HEK293 (cell line): Measurements from ENCODE around the gene SORBS2.
A peak's percentile ranks its signal among the peaks of the same experiment; 100 is the strongest.

Experiments
- CTCF ChIA-PET: fragments of 350-600 bp; formaldehyde crosslinking; extraction: SDS; loops from one replicate; lab custom pipeline; 2021; ENCODE audit warnings: antibody characterized with exemption; lab: Yijun Ruan, JAX
- POLR2A ChIA-PET: fragments of 300-600 bp; formaldehyde crosslinking; extraction: SDS; loops from one replicate; lab custom pipeline; 2020; ENCODE audit warnings: antibody characterized with exemption, inconsistent platforms; lab: Yijun Ruan, JAX
- H3K27ac ChIP-seq: fragments of 200-500 bp; sonication (Bioruptor generic); 2 replicates; pipeline ENCODE4 v1.5.1; 2014; ENCODE audit warnings: low read depth, low read length, control low read depth, inconsistent platforms; ENCODE audit errors: extremely low read depth
- H3K36me3 ChIP-seq, 2 experiments: fragments of 200-500 bp in 1 of 2; sonication (Bioruptor generic) in 1 of 2; 1 replicate in 1 of 2; 2 replicates in 1 of 2; pipeline ENCODE4 v1.5.1; 2014 to 2017; ENCODE audit warnings: inconsistent platforms in 2 of 2, low read length in 2 of 2; ENCODE audit not compliant: control insufficient read depth in 2 of 2, insufficient read depth in 1 of 2
- H3K4me1 ChIP-seq: fragments of 200-500 bp; sonication (Bioruptor generic); 2 replicates; pipeline ENCODE4 v1.5.1; 2014; ENCODE audit warnings: mild to moderate bottlenecking, low read length, inconsistent platforms; ENCODE audit not compliant: control insufficient read depth, insufficient read depth
- H3K4me3 ChIP-seq: 2 replicates; pipeline ENCODE4 v1.5.1; 2011; ENCODE audit warnings: low read depth, mild to moderate bottlenecking, control low read depth, low read length, moderate library complexity
- H3K9me3 ChIP-seq: fragments of 200-500 bp; sonication (Bioruptor generic); 2 replicates; pipeline ENCODE4 v1.5.1; 2014; ENCODE audit warnings: low read depth, low read length, inconsistent platforms; ENCODE audit not compliant: control insufficient read depth, insufficient read depth
- HOXD13 ChIP-seq: sonication (generic); formaldehyde crosslinking; IDR thresholded peaks from 2 replicates; pipeline ENCODE4 v1.8.0; 2022; ENCODE audit warnings: missing genetic modification reagents, borderline replicate concordance
- MEIS1 ChIP-seq: sonication (generic); formaldehyde crosslinking; IDR thresholded peaks from 2 replicates; pipeline ENCODE4 v1.8.1; 2022; ENCODE audit warnings: missing genetic modification reagents, mild to moderate bottlenecking, borderline replicate concordance
- PRDM1 ChIP-seq: fragments of 450-650 bp; formaldehyde crosslinking; IDR thresholded peaks from 2 replicates; pipeline ENCODE4; 2016; ENCODE audit warnings: missing biosample characterization, missing genetic modification characterization
- ZBTB10 ChIP-seq: fragments of 450-650 bp; formaldehyde crosslinking; IDR thresholded peaks from 2 replicates; pipeline ENCODE4 v1.5.1; 2016; ENCODE audit warnings: missing biosample characterization, missing genetic modification characterization
- ZBTB17 ChIP-seq: fragments of 450-650 bp; formaldehyde crosslinking; IDR thresholded peaks from 2 replicates; pipeline ENCODE4 v1.5.1; 2016; ENCODE audit warnings: missing biosample characterization, missing genetic modification characterization
- ZBTB7A ChIP-seq: fragments of 450-650 bp; formaldehyde crosslinking; IDR thresholded peaks from 2 replicates; pipeline ENCODE4 v1.5.1; 2016; ENCODE audit warnings: low read depth, missing biosample characterization, missing genetic modification characterization
- ZBTB8A ChIP-seq: fragments of 450-650 bp; formaldehyde crosslinking; IDR thresholded peaks from 2 replicates; pipeline ENCODE4 v1.5.1; 2016; ENCODE audit warnings: missing biosample characterization, missing genetic modification characterization
- ZNF140 ChIP-seq: fragments of 450-650 bp; formaldehyde crosslinking; IDR thresholded peaks from 2 replicates; pipeline ENCODE4 v1.5.1; 2016; ENCODE audit warnings: missing biosample characterization, missing genetic modification characterization
- ZNF449 ChIP-seq: fragments of 450-650 bp; formaldehyde crosslinking; IDR thresholded peaks from 2 replicates; pipeline ENCODE4 v1.5.1; 2017; ENCODE audit warnings: missing biosample characterization, mild to moderate bottlenecking, missing genetic modification characterization, moderate library complexity
- ZNF558 ChIP-seq: fragments of 450-650 bp; formaldehyde crosslinking; IDR thresholded peaks from 2 replicates; pipeline ENCODE4 v1.5.1; 2016; ENCODE audit warnings: missing biosample characterization, missing genetic modification characterization
- ZNF624 ChIP-seq: fragments of 450-650 bp; formaldehyde crosslinking; IDR thresholded peaks from 2 replicates; pipeline ENCODE4 v1.5.1; 2017; ENCODE audit warnings: missing biosample characterization, missing genetic modification characterization
- ZSCAN16 ChIP-seq: fragments of 450-650 bp; formaldehyde crosslinking; IDR thresholded peaks from 2 replicates; pipeline ENCODE4 v1.5.1; 2016; ENCODE audit warnings: missing biosample characterization, missing genetic modification characterization
- TF ChIP-seq, protein P1 (sequence below): fragments of 450-650 bp; formaldehyde crosslinking; IDR thresholded peaks from 2 replicates; pipeline ENCODE4 v1.5.1; 2016; ENCODE audit warnings: missing biosample characterization, missing genetic modification characterization
- TF ChIP-seq, protein P2 (sequence below): sonication (generic); formaldehyde crosslinking; IDR thresholded peaks from 2 replicates; pipeline ENCODE4 v1.8.1; 2022; ENCODE audit warnings: mild to moderate bottlenecking, moderate library complexity, missing genetic modification reagents
- TF ChIP-seq, protein P3 (sequence below): fragments of 450-650 bp; formaldehyde crosslinking; IDR thresholded peaks from 2 replicates; pipeline ENCODE4 v1.5.1; 2016; ENCODE audit warnings: missing biosample characterization, missing genetic modification characterization
- TF ChIP-seq, protein P4 (sequence below): fragments of 450-650 bp; formaldehyde crosslinking; IDR thresholded peaks from 2 replicates; pipeline ENCODE4 v1.5.1; 2016; ENCODE audit warnings: missing biosample characterization, missing genetic modification characterization
- TF ChIP-seq, protein P5 (sequence below): fragments of 450-650 bp; formaldehyde crosslinking; IDR thresholded peaks from 2 replicates; pipeline ENCODE4 v1.5.1; 2016; ENCODE audit warnings: missing biosample characterization, missing genetic modification characterization

SORBS2 gene

DNA sequence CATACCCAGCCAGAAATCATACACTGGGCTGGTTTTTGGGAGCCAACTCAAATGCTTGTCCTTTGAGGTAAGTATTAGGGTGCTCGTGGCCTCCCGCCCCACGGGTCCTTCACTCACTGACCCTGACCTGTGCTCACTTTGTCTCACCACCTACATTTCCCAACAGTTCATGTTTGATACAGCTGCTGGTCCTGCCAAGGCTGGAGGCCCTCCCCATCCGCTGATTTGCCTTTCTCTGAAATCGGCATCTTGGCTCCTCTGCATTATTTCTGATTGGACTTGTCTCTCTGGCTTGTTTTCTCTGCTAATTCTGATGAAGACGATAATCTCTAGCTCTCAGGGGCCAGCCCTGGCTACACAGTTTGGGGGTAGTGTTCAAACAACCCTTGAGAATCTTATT lies 70.2 kb downstream of the SORBS2 start (continued):
- TF ChIP-seq ZBTB10 (tag by site-specific recombination): no peak
- TF ChIP-seq ZNF140 (tag by site-specific recombination): no peak
- TF ChIP-seq PRDM1 (tag by site-specific recombination): no peak
- TF ChIP-seq MEIS1: no peak
- TF ChIP-seq, protein P1, sequence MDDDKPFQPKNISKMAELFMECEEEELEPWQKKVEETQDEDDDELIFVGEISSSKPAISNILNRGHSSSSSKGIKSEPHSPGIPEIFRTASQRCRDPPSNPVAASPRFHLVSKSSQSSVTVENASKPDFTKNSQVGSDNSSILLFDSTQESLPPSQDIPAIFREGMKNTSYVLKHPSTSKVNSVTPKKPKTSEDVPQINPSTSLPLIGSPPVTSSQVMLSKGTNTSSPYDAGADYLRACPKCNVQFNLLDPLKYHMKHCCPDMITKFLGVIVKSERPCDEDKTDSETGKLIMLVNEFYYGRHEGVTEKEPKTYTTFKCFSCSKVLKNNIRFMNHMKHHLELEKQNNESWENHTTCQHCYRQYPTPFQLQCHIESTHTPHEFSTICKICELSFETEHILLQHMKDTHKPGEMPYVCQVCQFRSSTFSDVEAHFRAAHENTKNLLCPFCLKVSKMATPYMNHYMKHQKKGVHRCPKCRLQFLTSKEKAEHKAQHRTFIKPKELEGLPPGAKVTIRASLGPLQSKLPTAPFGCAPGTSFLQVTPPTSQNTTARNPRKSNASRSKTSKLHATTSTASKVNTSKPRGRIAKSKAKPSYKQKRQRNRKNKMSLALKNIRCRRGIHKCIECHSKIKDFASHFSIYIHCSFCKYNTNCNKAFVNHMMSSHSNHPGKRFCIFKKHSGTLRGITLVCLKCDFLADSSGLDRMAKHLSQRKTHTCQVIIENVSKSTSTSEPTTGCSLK (tag by site-specific recombination): no peak
- no peak for TF ChIP-seq ZBTB7A (tag by site-specific recombination)
- TF ChIP-seq ZBTB17 (tag by site-specific recombination): no peak
- TF ChIP-seq, protein P2, sequence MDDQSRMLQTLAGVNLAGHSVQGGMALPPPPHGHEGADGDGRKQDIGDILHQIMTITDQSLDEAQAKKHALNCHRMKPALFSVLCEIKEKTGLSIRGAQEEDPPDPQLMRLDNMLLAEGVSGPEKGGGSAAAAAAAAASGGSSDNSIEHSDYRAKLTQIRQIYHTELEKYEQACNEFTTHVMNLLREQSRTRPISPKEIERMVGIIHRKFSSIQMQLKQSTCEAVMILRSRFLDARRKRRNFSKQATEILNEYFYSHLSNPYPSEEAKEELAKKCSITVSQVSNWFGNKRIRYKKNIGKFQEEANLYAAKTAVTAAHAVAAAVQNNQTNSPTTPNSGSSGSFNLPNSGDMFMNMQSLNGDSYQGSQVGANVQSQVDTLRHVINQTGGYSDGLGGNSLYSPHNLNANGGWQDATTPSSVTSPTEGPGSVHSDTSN (CRISPR knock-in tag): no peak
- TF ChIP-seq, protein P3, sequence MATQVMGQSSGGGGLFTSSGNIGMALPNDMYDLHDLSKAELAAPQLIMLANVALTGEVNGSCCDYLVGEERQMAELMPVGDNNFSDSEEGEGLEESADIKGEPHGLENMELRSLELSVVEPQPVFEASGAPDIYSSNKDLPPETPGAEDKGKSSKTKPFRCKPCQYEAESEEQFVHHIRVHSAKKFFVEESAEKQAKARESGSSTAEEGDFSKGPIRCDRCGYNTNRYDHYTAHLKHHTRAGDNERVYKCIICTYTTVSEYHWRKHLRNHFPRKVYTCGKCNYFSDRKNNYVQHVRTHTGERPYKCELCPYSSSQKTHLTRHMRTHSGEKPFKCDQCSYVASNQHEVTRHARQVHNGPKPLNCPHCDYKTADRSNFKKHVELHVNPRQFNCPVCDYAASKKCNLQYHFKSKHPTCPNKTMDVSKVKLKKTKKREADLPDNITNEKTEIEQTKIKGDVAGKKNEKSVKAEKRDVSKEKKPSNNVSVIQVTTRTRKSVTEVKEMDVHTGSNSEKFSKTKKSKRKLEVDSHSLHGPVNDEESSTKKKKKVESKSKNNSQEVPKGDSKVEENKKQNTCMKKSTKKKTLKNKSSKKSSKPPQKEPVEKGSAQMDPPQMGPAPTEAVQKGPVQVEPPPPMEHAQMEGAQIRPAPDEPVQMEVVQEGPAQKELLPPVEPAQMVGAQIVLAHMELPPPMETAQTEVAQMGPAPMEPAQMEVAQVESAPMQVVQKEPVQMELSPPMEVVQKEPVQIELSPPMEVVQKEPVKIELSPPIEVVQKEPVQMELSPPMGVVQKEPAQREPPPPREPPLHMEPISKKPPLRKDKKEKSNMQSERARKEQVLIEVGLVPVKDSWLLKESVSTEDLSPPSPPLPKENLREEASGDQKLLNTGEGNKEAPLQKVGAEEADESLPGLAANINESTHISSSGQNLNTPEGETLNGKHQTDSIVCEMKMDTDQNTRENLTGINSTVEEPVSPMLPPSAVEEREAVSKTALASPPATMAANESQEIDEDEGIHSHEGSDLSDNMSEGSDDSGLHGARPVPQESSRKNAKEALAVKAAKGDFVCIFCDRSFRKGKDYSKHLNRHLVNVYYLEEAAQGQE: no peak
- TF ChIP-seq, protein P4, sequence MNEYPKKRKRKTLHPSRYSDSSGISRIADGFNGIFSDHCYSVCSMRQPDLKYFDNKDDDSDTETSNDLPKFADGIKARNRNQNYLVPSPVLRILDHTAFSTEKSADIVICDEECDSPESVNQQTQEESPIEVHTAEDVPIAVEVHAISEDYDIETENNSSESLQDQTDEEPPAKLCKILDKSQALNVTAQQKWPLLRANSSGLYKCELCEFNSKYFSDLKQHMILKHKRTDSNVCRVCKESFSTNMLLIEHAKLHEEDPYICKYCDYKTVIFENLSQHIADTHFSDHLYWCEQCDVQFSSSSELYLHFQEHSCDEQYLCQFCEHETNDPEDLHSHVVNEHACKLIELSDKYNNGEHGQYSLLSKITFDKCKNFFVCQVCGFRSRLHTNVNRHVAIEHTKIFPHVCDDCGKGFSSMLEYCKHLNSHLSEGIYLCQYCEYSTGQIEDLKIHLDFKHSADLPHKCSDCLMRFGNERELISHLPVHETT (tag by site-specific recombination): no peak
- TF ChIP-seq ZNF558 (tag by site-specific recombination): no peak

GRCh38 chr4:185740471-185740873 lies 71.5 kb downstream of the SORBS2 start:
- POLR2A ChIA-PET: no interaction called here

More at GRCh38 chr4:185740471-185740873, 71.5 kb downstream of the SORBS2 start:
- Histone ChIP-seq H3K4me1 (peaks cover 4% of the 10 kb centered on the region; the same call in 1 of the 2 replicates), H3K9me3 (no peaks in the 10 kb centered on the region), H3K27ac (no peak overlapping the region), H3K4me3 (no peak overlapping the region), H3K36me3 (no peaks in the 10 kb centered on the region)
- CTCF ChIA-PET: no interaction called here
- peak; percentile 97 for TF ChIP-seq ZBTB8A (tag by site-specific recombination)
- peak; percentile 100 for TF ChIP-seq ZNF449 (tag by site-specific recombination)
- TF ChIP-seq ZSCAN16 (tag by site-specific recombination): peak; percentile 88
- no peak for TF ChIP-seq ZNF624 (tag by site-specific recombination)
- TF ChIP-seq, protein P5, sequence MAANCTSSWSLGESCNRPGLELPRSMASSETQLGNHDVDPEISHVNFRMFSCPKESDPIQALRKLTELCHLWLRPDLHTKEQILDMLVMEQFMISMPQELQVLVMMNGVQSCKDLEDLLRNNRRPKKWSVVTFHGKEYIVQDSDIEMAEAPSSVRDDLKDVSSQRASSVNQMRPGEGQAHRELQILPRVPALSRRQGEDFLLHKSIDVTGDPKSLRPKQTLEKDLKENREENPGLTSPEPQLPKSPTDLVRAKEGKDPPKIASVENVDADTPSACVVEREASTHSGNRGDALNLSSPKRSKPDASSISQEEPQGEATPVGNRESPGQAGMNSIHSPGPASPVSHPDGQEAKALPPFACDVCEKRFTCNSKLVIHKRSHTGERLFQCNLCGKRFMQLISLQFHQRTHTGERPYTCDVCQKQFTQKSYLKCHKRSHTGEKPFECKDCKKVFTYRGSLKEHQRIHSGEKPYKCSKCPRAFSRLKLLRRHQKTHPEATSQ (tag by site-specific recombination): 0 out of 2 replicates have a peak, but pooled peaks have one; percentile 60
- no peak for TF ChIP-seq HOXD13 (CRISPR knock-in tag)
